ENCODE data around the gene FOXJ1. TPM values are rescaled to one million over a fixed set of nuclear protein-coding genes. Genes with fewer than 3 reads are reported as not detected.

FOXJ1 gene
- total RNA-seq, 1 experiment from 2014 or later = 4.0 TPM

DNA sequence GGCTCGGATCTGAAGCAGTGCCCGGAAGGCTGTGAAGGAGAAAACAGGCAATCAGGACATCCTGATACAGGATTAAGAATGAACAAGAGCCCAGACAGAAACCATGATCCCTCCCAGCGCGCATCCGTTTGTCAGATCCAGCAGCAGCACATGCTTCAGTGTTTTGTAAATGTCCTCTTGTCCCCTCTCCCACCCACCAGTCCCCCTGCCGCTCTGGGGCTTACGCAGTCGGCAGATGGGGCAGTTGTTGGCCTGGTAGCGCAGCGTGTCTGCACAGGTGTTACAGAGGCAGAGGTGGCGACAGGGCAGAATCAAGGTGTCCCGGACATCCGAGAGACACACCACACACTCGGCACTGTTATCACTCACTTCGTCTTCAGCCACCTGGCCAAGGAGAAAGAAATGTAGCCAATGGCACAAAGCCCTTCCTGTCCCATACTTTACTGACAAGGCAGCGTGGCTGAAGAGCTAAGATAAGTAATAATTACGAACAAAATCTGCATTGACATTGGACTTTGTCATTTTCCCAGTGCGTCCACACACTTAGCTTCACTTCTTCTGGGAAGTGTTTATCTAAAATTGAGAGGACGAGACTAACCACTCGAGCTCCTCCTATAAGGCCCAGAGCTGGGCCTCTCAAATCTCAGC, 20.7 kb upstream of the FOXJ1 start:
- Mint-ChIP-seq H3K4me3 (no peak overlapping the region), H3K9me3 (no peaks in the 10 kb centered on the region), H3K4me1 (peaks cover 15 to 36% of the 10 kb centered on the region in 2 experiments), H3K36me3 (ENCODE audit: insufficient read depth in 1 of 3, low read depth in 3 of 3) (no peaks in the 10 kb centered on the region; a peak in 1 of 7 replicates), H3K27me3 (ENCODE audit: low read depth) (no peaks in the 10 kb centered on the region; the same call in 1 of the 2 replicates), H3K27ac (peak overlapping the region in 1 of 3 experiments; percentile 33; a peak in 1 of 7 replicates)
- Histone ChIP-seq H3K4ac (ENCODE audit: low read depth, low read length) (no peak overlapping the region), H3K79me2 (ENCODE audit: insufficient read depth, low read length) (no peaks in the 10 kb centered on the region), H3K4me2 (ENCODE audit: insufficient read depth, insufficient read length, low read length) (no peak overlapping the region), H2BK20ac (ENCODE audit: low read depth, low read length, poor library complexity, severe bottlenecking) (no peak overlapping the region), H2BK15ac (ENCODE audit: low read depth, low read length) (no peak overlapping the region), H3K9ac (ENCODE audit: extremely low read depth, insufficient read length, low read length) (no peak overlapping the region), H2AK5ac (ENCODE audit: insufficient read length, low read length) (no peak overlapping the region), H3K23me2 (ENCODE audit: insufficient read length, low read depth, low read length, poor library complexity, severe bottlenecking) (no peaks in the 10 kb centered on the region), H3K56ac (ENCODE audit: insufficient read length, low read depth, low read length) (no peak overlapping the region), H3K18ac (ENCODE audit: insufficient read length, low read depth, low read length) (no peak overlapping the region), H2BK120ac (ENCODE audit: low read depth, low read length, poor library complexity, severe bottlenecking) (no peak overlapping the region), H3K4me1 (ENCODE audit: insufficient read depth, low read length) (no peaks in the 10 kb centered on the region; the same call in 1 of the 2 replicates), H4K8ac (replicated peaks; ENCODE audit: insufficient read length, low read depth, low read length) (no peak overlapping the region), H4K20me1 (ENCODE audit: control insufficient read depth, insufficient read depth, insufficient read length) (no peaks in the 10 kb centered on the region), H2AFZ (ENCODE audit: low read length) (no peak overlapping the region), H4K91ac (ENCODE audit: insufficient read length, low read depth, low read length) (no peak overlapping the region), H3K27ac (ENCODE audit: insufficient read length, low read depth, low read length) (no peak overlapping the region), H3K23ac (ENCODE audit: insufficient read length, low read depth, low read length) (no peak overlapping the region), H3T11ph (ENCODE audit: low read length) (no peak overlapping the region), H2BK12ac (ENCODE audit: insufficient read length, low read depth, low read length) (no peak overlapping the region), H4K5ac (ENCODE audit: insufficient read length, low read depth, low read length) (no peak overlapping the region), H3K14ac (ENCODE audit: insufficient read depth, low read length) (no peak overlapping the region), H3K9me3 (ENCODE audit: control insufficient read depth, low read depth, low read length) (no peaks in the 10 kb centered on the region), H3K27me3 (ENCODE audit: insufficient read depth, low read length) (no peaks in the 10 kb centered on the region), H2BK5ac (ENCODE audit: insufficient read length, low read length) (no peak overlapping the region), H3K79me1 (ENCODE audit: insufficient read depth, low read depth, low read length, poor library complexity, severe bottlenecking) (no peaks in the 10 kb centered on the region)
- TF ChIP-seq, protein P1, sequence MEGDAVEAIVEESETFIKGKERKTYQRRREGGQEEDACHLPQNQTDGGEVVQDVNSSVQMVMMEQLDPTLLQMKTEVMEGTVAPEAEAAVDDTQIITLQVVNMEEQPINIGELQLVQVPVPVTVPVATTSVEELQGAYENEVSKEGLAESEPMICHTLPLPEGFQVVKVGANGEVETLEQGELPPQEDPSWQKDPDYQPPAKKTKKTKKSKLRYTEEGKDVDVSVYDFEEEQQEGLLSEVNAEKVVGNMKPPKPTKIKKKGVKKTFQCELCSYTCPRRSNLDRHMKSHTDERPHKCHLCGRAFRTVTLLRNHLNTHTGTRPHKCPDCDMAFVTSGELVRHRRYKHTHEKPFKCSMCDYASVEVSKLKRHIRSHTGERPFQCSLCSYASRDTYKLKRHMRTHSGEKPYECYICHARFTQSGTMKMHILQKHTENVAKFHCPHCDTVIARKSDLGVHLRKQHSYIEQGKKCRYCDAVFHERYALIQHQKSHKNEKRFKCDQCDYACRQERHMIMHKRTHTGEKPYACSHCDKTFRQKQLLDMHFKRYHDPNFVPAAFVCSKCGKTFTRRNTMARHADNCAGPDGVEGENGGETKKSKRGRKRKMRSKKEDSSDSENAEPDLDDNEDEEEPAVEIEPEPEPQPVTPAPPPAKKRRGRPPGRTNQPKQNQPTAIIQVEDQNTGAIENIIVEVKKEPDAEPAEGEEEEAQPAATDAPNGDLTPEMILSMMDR (conservative IDR thresholded peaks at IDR 0.05) = no peak
- no CpG with 5 or more reads among the region's 20 CpGs for WGBS (ENCODE audit: extremely low coverage, insufficient read length, low lambda C conversion rate)
- no peak for DNase-seq

Data from H9 (cell line).